CD4-positive, alpha-beta T cell (primary cell): Measurements from ENCODE around the gene ANXA2. TPM values are rescaled to one million over a fixed set of nuclear protein-coding genes. Genes with fewer than 3 reads are reported as not detected.

ENCODE experiments used
- ATAC-seq: fragments of 200-7000 bp; cut with Tn5 transposase; one replicate; pipeline ENCODE4 v1.10.0; 2022; ENCODE audit warnings: mild to moderate bottlenecking; ENCODE audit not compliant: poor library complexity
- CTCF ChIA-PET: fragments of 350-600 bp; sonication (Branson Sonifier 250); formaldehyde crosslinking; loops from one replicate; lab custom pipeline; 2021; ENCODE audit warnings: antibody characterized with exemption, inconsistent platforms; lab: Charles Lee
- POLR2A ChIA-PET: fragments of 350-600 bp; sonication (Branson Sonifier 250); formaldehyde crosslinking; loops from one replicate; lab custom pipeline; 2021; ENCODE audit warnings: antibody characterized with exemption, inconsistent platforms; lab: Charles Lee
- DNase-seq, 14 experiments: peaks; one replicate each; pipeline ENCODE4 v3.0.0-alpha.2; 2013 to 2020; ENCODE audit warnings: mixed read lengths in 2 of 14
- H3K27ac ChIP-seq, 2 donors: one replicate each; pipeline versions ENCODE4 v1.5.1 to v1.7.0; 2013; ENCODE audit warnings: low read length in 2 of 2, low read depth in 1 of 2, mild to moderate bottlenecking in 1 of 2
- H3K27me3 ChIP-seq, 2 experiments: 1 replicate in 1 of 2; 2 replicates in 1 of 2; pipeline versions ENCODE4 v1.6.1 to v1.7.0; 2013; ENCODE audit warnings: low read length in 2 of 2, control low read depth in 1 of 2, mild to moderate bottlenecking in 1 of 2, moderate library complexity in 1 of 2; ENCODE audit not compliant: insufficient read depth in 2 of 2, control insufficient read depth in 1 of 2
- H3K36me3 ChIP-seq: one replicate; pipeline ENCODE4 v1.6.1; 2013; ENCODE audit warnings: low read length, control low read depth; ENCODE audit not compliant: insufficient read depth
- H3K4me1 ChIP-seq: one replicate; pipeline ENCODE4 v1.6.1; 2013; ENCODE audit warnings: low read length, control low read depth; ENCODE audit not compliant: insufficient read depth
- H3K4me3 ChIP-seq: one replicate; pipeline ENCODE4 v1.5.1; 2013; ENCODE audit warnings: mild to moderate bottlenecking, low read length, moderate library complexity
- H3K9me3 ChIP-seq, 2 experiments: 1 replicate in 1 of 2; 2 replicates in 1 of 2; pipeline versions ENCODE4 v1.6.1 to v1.7.0; 2013; ENCODE audit warnings: low read length in 2 of 2, mild to moderate bottlenecking in 2 of 2, control low read depth in 1 of 2, moderate library complexity in 1 of 2; ENCODE audit not compliant: control insufficient read depth in 1 of 2, insufficient read depth in 1 of 2
- H3K27ac Mint-ChIP-seq: one replicate; pipeline ENCODE4 v1.8.0; 2020; ENCODE audit warnings: mixed read lengths
- H3K27me3 Mint-ChIP-seq: one replicate; pipeline ENCODE4 v1.8.0; 2021; ENCODE audit warnings: mixed read lengths
- H3K36me3 Mint-ChIP-seq: one replicate; pipeline ENCODE4 v1.8.0; 2021; ENCODE audit warnings: low read depth, mixed read lengths
- H3K4me1 Mint-ChIP-seq: one replicate; pipeline ENCODE4 v1.8.0; 2021; ENCODE audit warnings: low read depth, mixed read lengths
- H3K4me3 Mint-ChIP-seq: one replicate; pipeline ENCODE4 v1.8.0; 2020; ENCODE audit warnings: mild to moderate bottlenecking, mixed read lengths
- H3K9me3 Mint-ChIP-seq: one replicate; pipeline ENCODE4 v1.8.0; 2020; ENCODE audit warnings: mixed read lengths
- intact Hi-C, 2 experiments: fragments of 100-400 bp; cut with DNase I in 1 of 2; cut with micrococcal nuclease in 1 of 2; formaldehyde crosslinking; loops; one replicate each; pipeline versions ENCODE4 v1.15.1 to v1.9.0; 2023 to 2025; cut with DNase I, micrococcal nuclease
- total RNA-seq, 174 experiments: library from RNA in 2 of 174; stranded (reverse) in 2 of 174; gene quantifications; one replicate each; pipeline ENCODE4 v1.2.3 and lab custom pipeline; 2021 to 2026
- TF ChIP-seq, protein P1 (sequence below): fragments of 200-600 bp; IDR thresholded peaks from one replicate; pipeline ENCODE4 v1.8.0; 2022; ENCODE audit warnings: antibody characterized with exemption, mild to moderate bottlenecking

Gene ANXA2
- total RNA-seq, 2 experiments from 2014 or later, result 70.8 to 74.5 TPM

DNA sequence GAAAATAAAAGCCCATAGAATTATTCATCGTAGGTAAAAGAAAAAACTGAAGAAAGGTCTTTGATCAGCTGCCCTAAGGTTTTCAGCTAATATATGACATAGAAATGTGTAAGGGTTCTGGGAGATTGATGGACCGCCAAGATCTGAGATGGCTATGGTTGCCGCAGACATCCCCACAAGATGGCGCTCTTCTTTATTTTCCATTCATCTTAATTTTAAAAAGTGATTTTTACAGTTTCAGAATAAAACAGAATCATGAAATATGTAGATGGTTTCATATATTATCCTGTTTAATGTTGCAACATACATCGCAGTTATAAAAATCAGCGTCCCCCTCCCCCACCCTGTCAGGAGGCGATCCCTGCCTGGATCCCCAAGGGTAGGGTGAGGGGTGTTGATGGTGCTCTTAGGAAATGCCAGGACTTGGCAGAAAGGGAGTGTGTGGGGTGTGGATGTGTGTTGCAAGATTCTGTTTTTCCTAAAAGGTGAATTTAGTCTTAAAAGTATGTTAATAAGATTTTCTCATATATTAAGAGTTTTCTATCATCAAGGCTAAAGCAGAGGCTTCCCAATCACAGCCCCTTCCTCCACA lies 68.8 kb downstream of the ANXA2 start:
- POLR2A ChIA-PET, result no interaction called here
- peaks cover 13 to 23% of the 10 kb centered on the region in 2 experiments for H3K27me3 ChIP-seq
- CTCF ChIA-PET, result no interaction called here
- H3K27me3 Mint-ChIP-seq, result peaks cover 85% of the 10 kb centered on the region
- intact Hi-C loops, result loop anchor here in 1 of 2 experiments (5.0 to 10.0 kb wide), 3 partner anchors 412 to 804 kb away; no protein-coding TSS in a partner anchor
- peaks cover 6% of the 10 kb centered on the region for H3K4me1 Mint-ChIP-seq
- no peaks in the 10 kb centered on the region for H3K9me3 ChIP-seq
- no peak overlapping the region for H3K4me3 ChIP-seq
- DNase-seq (peak in 9 of 14 experiments; percentile 8 to 61 (median 16)), ATAC-seq (no peak)
- no peaks in the 10 kb centered on the region for H3K9me3 Mint-ChIP-seq
- TF ChIP-seq, protein P1, sequence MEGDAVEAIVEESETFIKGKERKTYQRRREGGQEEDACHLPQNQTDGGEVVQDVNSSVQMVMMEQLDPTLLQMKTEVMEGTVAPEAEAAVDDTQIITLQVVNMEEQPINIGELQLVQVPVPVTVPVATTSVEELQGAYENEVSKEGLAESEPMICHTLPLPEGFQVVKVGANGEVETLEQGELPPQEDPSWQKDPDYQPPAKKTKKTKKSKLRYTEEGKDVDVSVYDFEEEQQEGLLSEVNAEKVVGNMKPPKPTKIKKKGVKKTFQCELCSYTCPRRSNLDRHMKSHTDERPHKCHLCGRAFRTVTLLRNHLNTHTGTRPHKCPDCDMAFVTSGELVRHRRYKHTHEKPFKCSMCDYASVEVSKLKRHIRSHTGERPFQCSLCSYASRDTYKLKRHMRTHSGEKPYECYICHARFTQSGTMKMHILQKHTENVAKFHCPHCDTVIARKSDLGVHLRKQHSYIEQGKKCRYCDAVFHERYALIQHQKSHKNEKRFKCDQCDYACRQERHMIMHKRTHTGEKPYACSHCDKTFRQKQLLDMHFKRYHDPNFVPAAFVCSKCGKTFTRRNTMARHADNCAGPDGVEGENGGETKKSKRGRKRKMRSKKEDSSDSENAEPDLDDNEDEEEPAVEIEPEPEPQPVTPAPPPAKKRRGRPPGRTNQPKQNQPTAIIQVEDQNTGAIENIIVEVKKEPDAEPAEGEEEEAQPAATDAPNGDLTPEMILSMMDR, result peak; percentile 66
- no peaks in the 10 kb centered on the region for H3K4me1 ChIP-seq
- no peak overlapping the region for H3K4me3 Mint-ChIP-seq
- H3K36me3 ChIP-seq, result no peaks in the 10 kb centered on the region
- H3K27ac ChIP-seq, result no peak overlapping the region
- H3K27ac Mint-ChIP-seq, result no peak overlapping the region
- H3K36me3 Mint-ChIP-seq, result no peaks in the 10 kb centered on the region

DNA sequence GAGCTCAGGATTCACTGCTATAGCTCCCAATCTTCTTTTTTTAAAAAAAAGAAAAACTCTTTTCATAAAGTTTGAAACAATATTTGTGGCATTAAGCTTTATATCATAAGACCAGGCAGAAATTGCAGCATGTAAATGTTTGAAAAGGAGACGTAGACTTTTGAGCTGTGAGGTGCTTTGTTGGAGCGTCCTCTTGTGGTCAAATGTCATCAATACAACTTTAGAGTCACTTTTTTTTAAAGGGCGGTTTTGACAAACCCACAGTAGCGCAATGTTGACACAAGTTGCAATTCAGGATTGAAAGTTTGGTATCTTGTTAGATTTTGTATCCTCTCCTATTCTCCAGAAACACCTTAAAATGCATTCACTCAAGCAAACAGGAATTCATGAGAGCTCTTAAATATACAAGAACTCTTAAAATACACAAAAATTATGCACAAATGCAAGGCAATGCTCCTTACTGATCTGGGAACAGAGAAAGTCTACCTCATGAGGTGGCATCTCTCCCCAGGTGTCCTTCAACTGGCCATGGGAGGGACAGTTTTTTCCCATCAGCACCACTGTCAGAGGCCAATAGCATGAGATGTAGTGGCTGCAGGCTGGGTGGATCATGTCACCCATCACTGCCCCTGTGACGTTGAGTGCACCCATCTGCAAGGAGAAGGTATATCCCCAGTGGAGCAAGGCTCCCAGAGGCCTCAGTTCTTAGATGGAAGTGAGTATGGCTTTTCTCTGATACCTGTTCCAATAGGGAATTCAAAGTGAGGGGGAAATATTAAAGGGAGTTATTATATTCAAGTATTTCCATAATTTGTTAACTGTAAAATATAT lies 70.7 kb downstream of the ANXA2 start:
- Histone ChIP-seq H3K4me3 (no peak overlapping the region), H3K4me1 (no peaks in the 10 kb centered on the region), H3K27me3 (peaks cover 13 to 23% of the 10 kb centered on the region in 2 experiments), H3K9me3 (no peaks in the 10 kb centered on the region), H3K36me3 (no peaks in the 10 kb centered on the region), H3K27ac (no peak overlapping the region)
- ATAC-seq (peak; percentile 49), DNase-seq (peak in 9 of 14 experiments; percentile 0 to 78 (median 8))
- ChIA-PET POLR2A (interaction anchor here (1.1 to 1.2 kb wide), 3 partner anchors 575 to 637 kb away, joined by 4 to 7 read pairs (median 7); no protein-coding TSS in a partner anchor), CTCF (interaction anchor here (0.7 to 2.5 kb wide), 13 partner anchors 11 to 1507 kb away, joined by 3 to 12 read pairs (median 3); partner anchors contain the start of gene BNIP2)
- no peaks in the 10 kb centered on the region for H3K36me3 Mint-ChIP-seq
- H3K4me3 Mint-ChIP-seq, result no peak overlapping the region
- H3K27me3 Mint-ChIP-seq, result peaks cover 77% of the 10 kb centered on the region
- H3K4me1 Mint-ChIP-seq, result peaks cover 6% of the 10 kb centered on the region
- H3K27ac Mint-ChIP-seq, result no peak overlapping the region
- intact Hi-C loops, result loop anchor here (1.0 to 10.0 kb wide), 8 partner anchors 410 to 802 kb away; no protein-coding TSS in a partner anchor
- H3K9me3 Mint-ChIP-seq, result no peaks in the 10 kb centered on the region
- TF ChIP-seq, protein P1, result peak; percentile 69

- H3K4me1 ChIP-seq, result no peaks in the 10 kb centered on the region
- Mint-ChIP-seq H3K4me3 (no peak overlapping the region), H3K9me3 (no peaks in the 10 kb centered on the region), H3K27me3 (peaks cover 71% of the 10 kb centered on the region), H3K36me3 (no peaks in the 10 kb centered on the region), H3K4me1 (peaks cover 6% of the 10 kb centered on the region), H3K27ac (no peak overlapping the region)
- H3K36me3 ChIP-seq, result no peaks in the 10 kb centered on the region
- ATAC-seq (no peak), DNase-seq (no peak)
- no peak overlapping the region for H3K4me3 ChIP-seq
- peaks cover 13 to 23% of the 10 kb centered on the region in 2 experiments for H3K27me3 ChIP-seq
- ChIA-PET CTCF (interaction anchor here (0.7 to 2.5 kb wide), 12 partner anchors 10 to 1508 kb away, joined by 3 to 12 read pairs (median 4); partner anchors contain the start of gene BNIP2), POLR2A (interaction anchor here (1.1 to 1.2 kb wide), 3 partner anchors 574 to 636 kb away, joined by 4 to 7 read pairs (median 7); no protein-coding TSS in a partner anchor)
- intact Hi-C loops, result loop anchor here (2.0 to 10.0 kb wide), 7 partner anchors 409 to 802 kb away; no protein-coding TSS in a partner anchor
- H3K27ac ChIP-seq, result no peak overlapping the region
- H3K9me3 ChIP-seq, result no peaks in the 10 kb centered on the region
- TF ChIP-seq, protein P1, result no peak
Observed at GRCh38 chr15:60326343-60326742, 71.4 kb downstream of the ANXA2 start.
